HG02885 (cell line): Measurements from ENCODE around the gene COL5A1.

Source experiments
- ATAC-seq: cut with Tn5 transposase; IDR thresholded peaks from one replicate; pipeline ENCODE4 v1.9.1; 2021; ENCODE audit warnings: mild to moderate bottlenecking; ENCODE audit not compliant: unreplicated experiment, poor library complexity

Gene COL5A1

DNA sequence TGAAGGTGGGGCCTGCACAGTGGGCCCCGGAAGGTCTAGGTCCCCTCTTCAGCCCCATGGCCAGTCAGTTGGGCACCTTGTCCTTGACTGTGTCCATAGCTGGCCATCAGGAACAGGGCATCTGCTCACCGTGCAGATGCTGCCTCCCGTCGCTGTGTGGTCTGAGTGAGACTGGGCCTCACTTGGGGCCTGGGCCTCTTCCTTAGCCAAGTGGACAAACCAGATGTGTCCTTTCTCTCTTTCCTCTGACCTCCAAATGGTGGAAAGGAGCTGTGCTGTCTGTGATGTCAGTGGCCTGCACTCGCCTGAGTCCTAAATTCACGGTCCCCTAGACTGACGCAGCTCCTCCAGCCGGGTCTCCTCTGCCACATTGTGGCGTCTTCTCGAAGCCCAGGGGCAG lies 114.5 kb downstream of the COL5A1 start:
- no peak for ATAC-seq

DNA sequence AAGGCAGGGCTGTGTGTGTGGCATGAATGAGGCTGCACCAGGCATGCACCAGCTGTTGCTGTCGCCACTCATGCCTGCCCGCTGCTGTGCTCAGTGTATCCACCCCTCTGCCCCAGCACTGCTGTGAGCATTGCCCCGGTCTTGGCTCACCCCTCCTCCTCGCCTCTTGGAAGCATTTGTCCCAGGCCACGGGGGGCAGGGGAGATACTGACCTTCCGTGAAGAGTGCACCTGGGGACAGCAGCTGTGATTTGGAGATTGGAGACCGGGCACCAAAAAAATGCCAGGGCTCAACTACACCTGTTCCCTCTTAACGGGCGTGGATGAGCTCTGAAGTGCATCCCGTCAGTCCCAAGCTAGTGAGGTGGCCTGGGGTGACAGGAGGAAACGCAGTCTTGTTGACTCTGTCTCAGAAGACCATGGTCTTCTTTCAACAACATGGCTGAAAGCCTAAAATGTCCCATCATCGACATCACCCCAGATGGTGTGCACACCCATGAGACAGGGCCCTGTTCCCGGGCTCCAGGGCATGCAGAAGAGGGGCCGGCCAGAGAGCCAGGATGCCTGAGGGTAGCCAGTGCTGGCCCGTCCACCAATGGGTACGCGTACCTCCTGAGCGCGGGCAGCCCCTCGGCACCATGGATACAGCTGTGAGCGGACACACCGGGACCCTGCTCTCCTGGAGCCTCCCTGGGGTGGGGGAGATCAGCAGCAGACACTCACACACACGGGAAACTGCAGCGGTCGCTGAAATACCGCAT lies 115.8 kb downstream of the COL5A1 start:
- no peak for ATAC-seq

DNA sequence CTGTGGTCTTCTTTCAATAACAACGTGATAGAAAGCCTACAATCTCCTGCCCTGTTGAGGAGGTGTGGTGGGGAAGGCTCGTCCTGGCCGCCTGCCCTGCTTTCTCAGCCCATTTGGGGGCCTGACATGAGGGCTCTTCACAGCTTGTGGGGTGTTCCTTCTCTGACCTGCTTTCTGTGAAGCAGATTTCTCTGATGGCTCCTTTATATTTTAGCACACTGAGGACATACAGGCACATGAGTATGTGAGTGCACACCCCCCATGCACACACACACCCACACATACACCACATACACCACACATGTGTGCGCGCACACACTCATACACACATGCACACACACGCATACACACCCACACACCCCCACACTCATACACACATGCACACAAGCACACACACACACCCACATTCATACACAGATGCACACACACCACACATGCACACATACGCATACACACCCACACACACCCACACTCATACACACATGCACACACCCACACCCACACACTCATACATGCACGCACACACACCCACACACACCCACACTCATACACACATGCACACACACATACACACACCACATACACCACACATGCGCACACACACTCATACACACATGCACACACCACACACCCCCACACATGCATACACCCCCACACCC lies 117.5 kb downstream of the COL5A1 start:
- ATAC-seq, result no peak

DNA sequence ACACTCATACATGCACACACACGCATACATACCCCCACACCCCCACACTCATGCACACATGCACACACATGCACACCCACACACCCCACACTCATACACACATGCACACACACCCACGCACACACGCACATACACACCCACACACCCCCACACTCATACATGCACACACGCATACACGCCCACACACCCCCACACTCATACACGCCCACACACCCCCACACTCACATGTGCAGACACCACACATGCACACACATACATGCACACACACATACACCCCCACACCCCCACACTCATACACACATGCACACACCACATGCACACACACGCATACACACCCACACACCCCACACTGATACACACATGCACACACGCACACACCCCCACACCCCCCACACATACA lies 118.3 kb downstream of the COL5A1 start:
- no peak for ATAC-seq

DNA sequence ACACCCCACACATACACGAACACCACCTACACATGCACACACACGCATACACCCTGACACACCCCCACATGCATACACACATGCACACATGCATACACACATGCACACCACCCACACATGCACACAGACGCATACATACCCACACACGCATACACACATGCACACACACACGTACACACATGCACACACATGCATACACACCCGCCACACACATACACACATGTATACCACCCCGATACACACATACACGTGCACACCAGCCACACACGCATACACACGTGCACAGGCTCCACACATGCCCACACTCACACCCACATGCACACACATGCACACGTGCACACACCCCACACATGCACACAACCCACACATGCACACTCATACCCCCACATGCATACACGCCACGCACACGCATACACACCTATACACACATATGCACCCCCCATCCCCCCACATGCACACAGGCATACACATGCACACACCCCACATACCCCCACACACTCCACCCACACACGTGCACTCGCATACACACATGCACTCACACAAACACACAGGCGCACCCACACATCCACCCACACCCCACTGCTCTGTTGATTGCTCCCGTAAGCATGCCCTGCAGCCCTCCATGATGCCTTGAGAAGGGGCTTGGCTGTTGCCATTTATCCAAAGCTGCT lies 119.3 kb downstream of the COL5A1 start:
- no peak for ATAC-seq

DNA sequence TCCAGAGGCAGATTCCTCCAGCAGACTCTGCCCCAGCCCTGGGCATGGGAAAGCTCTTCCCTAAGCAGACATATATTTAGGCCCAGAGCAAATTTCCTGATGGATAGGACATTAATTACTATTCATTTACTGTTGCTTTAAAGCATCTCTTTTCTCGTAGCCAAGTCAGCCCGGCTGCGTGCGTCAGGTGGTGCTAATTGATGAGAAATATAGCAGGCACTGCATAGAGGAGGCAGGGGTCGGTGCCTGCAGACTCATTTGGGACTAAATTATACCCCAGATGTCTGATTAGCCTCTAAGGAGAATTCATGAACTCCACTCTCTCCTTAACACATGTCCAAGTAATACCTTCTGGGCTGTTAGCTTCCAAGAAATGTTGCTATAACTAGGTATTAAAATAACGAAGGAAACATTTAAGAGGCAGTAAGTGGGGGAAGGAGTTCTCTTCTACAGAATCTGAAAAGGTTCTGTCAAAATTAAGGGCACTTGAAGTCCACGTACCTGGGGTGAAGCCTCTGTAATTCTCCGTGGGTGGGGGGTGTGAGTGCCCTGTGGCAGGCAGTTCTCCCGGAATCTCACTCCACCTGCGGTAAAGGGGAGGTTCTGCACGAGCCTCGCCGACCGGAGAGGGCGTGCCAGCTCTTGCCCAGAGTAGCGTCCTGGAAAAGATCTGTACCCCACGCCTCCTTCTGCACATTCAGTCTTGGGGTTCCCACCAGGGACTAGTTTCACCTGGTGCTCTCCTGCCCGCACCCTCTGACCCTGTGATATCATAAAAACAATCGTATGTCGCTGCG lies 123.1 kb downstream of the COL5A1 start:
- ATAC-seq, result no peak

DNA sequence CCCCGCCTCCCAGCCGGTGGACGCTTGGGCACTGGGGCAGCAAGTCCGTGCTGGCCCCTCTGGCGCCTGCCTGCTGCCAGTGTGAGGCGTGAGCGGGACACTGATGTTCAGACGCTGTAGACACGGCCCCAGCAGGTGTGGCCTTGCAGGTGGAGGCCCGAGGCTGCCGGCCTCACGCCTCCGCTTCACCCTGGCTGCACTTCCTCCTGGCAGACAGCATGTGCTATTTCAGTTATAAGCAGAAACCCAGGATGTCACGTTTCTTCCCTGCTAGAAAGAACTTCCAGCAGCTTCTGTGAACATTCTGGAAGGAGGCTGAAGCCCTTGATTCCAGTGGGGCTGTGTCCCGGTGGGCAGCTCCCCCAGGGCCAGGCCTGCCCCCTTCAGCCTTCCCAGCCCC lies 124.2 kb downstream of the COL5A1 start:
- no peak for ATAC-seq

DNA sequence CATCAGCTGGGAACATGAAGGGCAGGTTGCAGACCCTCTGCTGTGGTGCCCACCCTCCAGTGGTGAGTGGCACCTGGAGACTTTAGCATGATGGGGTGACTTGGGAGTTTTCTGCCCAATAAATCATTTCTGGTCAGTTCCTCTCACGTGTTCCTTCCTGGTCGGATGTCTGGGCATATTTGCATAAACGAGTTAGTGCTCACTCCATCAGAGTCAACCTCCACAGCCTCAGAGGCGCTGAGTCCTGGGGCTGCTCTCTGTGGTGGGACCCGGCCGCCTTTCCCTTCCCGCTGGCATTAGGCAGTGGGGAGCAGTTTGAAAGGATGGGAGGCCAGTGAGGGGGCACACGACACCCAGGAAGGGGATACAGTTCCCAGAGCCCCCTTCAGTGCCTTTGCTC lies 125.0 kb downstream of the COL5A1 start:
- ATAC-seq, result no peak

DNA sequence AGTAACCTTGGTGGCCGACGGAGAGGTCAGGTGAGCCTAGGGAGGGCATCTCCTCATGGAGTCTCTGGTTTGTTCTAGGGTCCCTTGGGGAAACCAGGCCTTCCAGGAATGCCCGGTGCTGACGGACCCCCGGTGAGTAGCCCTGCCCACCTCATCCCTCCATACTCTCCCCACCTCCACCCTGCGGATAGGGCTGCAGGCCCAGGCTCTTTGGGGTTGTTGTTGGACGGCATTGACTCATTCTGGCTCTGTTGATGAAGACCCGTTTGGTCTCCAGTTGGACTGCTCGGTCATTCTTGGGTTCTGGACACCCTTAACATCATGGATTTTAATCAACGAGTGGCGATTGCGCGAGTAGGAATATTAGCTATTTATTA lies 126.7 kb downstream of the COL5A1 start:
- no peak for ATAC-seq

DNA sequence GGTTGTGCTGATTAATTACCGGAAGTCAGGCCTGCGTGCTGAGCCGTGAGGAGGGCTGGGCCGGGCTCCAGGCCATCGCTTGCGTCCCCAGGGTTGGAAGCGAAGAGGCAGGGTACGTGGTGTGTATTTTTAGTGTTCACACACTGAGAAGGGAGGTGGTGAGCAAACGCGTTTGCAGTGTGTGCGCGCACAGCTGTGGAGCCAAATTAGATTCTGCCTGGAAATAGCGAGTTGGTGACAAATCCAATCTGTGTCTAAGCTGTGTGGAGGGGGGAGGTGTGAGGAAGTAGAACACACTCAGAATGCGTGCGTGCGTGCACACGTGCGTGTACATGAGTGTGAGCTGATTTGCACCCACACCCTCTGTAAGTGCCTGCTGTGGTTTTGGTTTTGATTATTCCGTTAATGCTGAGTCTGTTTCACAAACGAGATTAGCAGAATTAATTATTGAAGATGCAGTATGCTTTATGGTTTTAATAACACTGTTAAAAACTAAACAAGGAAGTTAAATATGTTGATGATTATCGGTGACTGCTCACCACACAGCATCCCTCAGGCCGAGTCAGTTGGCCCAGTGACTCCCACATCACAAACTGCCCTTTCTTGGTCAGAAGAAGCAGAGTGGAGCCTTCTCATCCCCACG lies 127.2 kb downstream of the COL5A1 start:
- no peak for ATAC-seq

DNA sequence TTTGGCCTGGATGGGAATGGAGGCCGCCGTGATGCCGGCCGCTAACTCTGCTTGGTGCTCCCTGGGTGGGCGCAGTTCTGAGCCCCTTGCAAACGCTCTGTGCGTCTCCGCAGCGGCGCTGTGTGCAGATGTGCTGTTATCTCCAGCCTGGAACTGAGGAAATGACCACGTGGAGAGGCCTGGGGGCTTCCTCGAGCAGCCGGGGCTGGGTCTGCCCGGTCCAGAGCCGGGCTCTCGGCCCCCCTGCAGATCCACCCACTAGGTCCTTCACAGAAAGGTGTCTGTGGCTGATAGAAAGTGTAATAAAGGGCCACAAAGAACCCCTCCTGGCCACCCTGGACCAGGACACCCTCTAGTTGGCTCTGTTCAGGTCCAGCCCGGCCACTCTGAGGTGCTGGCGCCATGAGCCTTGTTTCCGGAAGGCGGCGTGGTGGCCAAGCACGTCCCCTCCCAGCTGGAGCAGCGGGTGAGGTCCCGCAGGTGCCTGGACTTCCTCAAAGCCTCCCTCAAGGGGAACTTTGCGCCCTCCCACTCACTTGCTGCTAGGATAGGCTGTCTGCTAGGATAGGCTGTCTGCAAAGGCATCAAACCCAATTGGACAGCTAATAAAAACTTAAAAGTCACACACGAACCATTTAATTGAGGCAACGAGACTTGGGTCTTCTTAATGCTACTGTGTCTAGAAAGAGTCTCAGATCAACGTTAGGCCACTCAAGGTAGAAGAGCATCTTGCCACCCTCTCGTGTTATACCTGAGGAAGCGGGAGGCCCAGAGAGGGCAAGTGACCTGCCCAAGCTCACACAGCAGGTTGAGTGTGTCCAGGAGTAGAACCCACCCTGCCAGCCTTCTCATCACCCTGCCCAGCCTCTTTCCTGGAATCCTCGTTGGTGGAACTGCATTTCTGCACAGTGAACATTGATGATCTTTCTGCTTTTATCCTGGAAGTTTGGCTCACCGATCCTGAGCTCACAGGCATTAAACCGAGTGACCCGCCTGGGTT lies 129.7 kb downstream of the COL5A1 start:
- ATAC-seq, result no peak

DNA sequence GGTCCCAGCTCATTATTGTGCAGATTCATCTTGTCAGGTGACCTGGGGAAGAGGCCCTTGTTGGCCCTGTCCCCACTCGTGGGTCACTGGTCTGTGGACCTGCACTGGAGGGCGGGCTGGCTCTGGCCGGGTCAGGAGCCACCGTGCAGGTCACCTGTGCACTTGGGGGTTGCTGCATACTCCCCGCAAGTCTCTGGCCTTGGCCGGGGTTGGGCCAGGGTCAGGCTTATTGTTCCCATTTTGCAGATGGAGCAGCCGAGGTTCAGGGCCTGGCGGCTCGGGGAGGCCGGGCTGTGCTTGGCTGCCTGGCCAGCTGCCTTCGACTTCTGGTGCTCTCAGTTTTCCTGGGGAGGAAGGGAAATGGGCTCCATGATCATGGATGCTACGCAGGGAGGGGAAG lies 130.7 kb downstream of the COL5A1 start:
- no peak for ATAC-seq

DNA sequence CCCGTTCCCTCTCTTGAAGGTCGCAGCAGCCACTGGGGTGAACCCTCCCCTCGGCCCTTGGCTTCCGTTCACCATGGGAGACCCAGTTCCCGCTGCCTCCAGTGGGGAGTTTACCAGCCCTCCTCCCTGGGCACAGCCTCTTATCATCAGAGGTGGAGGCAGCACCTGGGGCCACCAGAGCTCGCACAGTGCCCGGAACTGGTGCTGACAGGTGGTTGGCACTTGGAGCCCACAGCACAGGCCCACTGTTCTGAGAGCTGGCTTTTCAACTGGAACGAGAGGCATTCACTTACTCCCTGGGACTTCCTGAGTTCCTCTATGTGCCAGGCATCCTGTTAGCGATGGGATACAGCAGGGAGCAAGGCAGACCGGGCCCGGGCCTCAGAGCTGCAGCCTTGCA lies 132.2 kb downstream of the COL5A1 start:
- ATAC-seq, result no peak

DNA sequence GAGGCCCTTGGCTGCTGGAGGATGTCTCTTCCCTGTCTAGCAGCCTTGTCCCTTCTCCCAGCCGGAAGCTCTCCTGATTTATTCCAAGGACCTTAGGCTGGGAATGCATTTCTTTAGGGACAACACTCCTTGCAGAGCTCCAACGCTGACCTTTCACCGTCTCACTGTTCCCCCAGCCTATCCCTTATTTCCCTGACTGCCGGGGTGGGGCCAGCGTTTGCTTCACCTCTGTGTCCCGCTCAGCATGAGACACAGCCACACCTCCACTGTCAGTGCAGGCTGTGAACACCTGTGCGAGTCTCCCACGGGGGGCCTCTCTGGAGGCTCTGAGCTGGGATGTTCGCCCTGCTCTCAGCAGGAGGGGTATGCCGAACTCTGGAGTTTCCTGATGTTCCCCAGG lies 132.8 kb downstream of the COL5A1 start:
- ATAC-seq, result no peak

DNA sequence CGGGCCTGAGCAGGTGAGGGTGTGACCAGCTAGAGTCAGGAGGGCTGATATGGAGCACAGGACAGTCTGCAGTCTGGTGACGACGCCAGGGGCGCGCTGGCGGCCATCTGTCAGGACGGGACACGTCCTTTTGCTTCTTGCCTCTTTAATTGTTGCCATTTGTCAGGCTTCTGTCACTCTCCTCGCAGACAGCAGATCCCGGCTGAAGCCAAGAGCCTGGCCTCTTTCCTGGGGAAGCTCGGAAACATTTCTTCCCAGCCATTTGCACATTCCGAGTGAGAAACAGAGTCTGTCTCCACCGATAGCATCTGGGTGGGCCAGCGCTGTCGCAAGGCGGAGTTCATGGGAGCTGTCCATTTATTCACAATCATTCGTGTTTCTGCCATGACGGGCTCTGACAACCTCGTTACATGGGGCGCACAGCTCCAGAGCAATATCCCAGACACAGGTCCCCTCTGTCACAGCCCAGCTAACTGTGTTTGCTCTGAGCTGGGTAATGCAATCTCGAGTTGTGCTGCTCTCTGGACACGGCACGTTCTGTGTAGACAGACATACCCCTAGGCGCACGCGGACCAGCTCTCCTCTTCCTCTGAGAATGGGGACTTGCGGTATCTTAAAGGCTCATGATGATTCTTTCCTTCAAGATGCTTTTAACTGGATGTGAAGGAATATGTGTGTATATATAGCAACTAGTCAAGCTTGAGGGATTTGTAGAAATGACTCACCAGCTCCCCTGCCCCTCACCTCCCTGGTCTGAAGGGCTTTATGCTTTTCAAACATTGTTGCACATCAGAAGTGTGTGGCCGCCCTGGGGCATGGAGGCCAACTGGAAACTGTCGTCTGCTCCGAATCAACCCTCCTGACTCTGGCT lies 133.7 kb downstream of the COL5A1 start:
- ATAC-seq, result no peak

DNA sequence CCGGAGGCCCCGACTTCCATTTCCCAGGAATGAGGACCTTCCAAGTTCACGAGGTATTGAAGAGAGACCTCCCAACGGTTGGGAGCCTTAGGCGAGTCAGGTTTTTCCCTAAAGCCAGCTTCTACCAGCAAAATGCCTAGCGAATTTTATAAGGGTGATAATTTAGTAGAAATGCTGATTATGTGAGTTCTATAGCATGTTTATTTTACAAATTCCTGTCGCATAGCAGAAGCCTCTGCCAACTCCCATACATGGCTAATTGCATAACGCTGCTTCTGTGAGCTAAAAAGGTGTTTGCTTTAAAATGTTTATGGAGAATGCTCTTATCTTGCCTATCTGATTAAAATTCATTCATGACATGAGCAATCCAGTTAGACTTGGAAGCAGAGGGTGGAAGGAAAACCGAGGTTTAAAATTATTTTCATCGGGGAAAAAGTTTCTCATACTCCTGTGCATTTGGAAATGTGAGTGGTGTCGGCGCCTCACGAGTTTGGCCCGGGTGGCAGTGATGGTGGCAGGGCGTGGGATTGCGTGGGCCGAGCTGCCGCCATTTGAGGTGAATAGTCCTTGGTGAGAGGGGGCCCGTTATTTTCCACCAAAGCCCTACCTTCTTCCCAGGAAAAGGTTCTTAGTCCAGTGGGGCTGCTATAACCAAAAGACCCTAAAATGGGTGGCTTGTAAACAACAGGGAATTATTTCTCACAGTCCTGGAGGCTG lies 134.6 kb downstream of the COL5A1 start:
- no peak for ATAC-seq

DNA sequence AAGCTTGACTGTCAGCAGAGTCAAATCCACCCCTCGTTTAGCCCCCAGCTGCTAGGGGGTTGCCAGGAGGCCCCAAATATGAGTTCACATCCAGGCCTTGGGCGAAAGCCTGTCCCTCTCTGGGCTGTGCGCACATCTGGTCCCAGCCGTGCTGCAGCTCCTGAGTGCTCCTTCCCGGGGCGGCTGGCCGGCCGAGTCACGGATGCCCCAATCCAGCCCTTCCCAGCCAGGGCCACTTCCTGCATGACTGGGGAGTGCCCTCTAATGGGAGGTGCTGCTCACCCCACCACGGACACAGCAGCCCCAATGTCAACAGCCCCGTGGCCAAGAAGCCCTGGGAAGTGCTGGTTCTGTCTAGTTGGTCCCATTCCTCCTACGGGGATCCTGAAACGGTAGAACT lies 135.6 kb downstream of the COL5A1 start:
- no peak for ATAC-seq

DNA sequence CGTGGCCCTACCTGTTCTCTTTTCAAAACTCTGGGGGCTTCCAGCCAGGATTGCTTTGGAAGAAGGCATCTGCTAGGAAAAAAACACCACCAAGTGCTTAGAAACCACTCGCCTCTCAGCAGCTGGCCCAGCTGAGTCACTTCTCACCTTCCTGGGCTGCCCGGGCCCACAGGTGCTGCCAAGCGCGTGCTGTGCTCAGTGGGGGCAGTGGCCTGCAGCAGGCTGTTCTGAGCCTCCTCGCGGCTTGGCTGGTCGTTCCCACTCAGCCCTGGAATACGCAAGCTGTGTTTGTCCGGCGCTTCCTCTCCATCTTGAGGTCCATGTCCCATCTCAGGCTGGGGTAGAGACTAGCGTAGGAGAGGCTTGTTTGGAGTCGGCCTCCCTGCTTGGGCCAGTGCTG lies 136.6 kb downstream of the COL5A1 start:
- ATAC-seq, result no peak
